CMK (cell line): Measurements from ENCODE around the gene CCSER1.
"Not testable (repeated sequence)": the region's sequence is repeated elsewhere in the genome, so short reads cannot be mapped to it uniquely, and the experiment has no call there.

Experiments used
- DNase-seq: peaks from one replicate; pipeline ENCODE4 v3.0.0-alpha.2; 2010; ENCODE audit warnings: low read depth

CCSER1 gene

GRCh38 chr4:90299373-90299772, 172.2 kb downstream of the CCSER1 start:
- no peak for DNase-seq

DNA sequence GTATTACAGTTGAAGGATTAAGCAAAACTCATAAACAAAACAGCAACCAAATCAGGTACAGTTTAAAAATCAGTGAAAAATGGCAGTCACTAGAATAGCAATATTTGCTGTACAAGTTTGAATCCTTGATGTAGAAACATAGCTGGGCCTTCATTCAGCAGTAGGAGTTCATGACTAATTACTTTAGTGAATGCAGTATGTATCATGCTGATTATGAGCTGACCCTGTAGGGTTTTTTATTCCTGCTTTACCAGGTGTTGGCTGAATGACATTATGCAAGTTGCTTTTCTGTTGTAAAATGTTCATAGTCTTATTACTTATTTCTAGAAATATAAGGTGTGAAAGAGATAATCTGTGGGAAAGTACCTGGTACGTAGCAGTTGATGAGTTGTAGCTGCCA, 179.6 kb downstream of the CCSER1 start:
- DNase-seq, result no peak

DNA sequence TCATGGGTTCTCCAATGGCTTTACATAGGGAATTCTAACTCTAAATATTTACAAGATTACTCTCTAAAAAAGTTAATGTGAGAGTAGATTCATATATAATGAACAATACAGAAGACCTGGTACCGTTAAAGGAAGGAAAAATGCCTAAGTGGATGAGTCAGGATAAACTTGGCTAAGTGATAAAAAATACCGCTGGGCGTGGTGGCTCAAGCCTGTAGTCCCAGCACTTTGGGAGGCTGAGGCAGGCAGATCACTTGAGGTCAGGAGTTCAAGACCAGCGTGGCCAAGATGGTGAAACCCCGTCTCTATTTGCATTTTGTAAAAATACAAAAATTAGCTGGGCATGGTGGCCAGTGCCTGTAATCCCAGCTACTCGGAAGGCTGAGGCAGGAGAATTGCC, 189.9 kb downstream of the CCSER1 start:
- not testable (repeated sequence) for DNase-seq

DNA sequence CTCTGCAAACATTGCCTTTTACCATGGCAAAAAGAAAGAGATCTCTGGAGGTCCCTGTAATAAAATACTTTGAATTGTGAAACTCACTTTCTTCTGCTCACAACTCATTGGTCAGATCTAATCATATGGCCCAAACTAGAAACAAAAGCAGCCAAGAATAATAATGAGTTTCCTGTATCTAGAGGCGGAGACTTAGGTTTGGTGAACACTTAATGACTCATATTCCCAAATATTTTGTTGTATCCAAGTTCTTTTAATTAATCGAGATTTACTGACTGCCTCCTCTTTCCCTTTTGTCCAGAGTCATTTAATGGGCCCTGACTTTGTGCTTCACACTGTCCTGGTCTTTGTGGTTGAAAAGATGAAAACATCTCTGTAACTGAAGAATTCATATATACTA, 190.6 kb downstream of the CCSER1 start:
- DNase-seq, result no peak

GRCh38 chr4:90318193-90318592, 191.0 kb downstream of the CCSER1 start:
- no peak for DNase-seq

- no peak for DNase-seq
Measured at GRCh38 chr4:90328558-90328957, 201.4 kb downstream of the CCSER1 start.

GRCh38 chr4:90330546-90330945, 203.4 kb downstream of the CCSER1 start:
- DNase-seq, result no peak

DNA sequence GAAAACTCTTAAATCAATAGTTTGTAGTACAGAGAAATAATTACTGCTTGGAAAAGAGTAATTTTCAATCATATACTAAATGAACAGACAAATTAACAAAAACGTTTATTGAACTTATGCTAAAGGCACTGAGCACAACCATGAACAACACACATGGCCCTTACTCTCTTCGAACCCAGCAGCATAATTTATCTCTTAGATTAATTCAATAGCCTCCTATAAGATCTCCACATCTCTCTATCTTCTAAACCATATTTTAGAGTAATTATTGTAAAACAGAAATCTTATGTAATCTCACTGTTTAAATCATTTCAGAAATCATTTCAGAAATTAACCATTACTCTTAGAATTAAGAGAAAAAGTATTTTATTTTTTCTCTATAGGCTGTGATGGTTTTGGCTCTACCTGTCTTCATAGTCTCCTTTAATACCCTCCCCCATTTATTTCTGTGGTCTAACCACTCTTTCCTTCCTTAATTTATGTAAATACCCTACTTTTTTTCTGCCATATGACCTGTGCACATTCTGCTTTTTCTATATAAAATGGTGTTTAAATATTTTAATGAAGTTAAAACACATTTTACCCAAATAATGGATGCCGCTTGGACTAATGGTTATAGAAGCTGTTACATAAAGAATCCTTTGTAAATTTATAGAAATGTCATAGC, 218.5 kb downstream of the CCSER1 start:
- no peak for DNase-seq

DNA sequence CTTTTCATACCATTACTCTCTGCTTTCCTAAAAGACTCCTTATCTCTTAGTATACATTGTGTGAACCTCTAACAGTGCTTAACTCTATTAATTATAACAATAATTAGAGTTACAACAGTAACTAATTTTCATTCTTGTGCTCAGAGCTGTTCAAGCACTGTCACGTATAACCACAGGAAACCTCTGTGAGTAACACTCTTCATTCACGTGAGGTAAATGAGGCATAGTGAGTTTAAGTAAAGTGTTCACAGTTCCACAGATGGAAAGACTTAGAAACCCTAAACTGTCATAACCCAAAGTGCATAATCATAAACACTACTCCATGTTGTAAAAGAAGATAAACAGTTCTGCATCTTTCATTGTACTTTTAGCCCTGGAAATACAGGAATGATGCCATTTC, 222.4 kb downstream of the CCSER1 start:
- no peak for DNase-seq

GRCh38 chr4:90357117-90357710, 230.0 kb downstream of the CCSER1 start:
- peak; percentile 5 for DNase-seq

DNA sequence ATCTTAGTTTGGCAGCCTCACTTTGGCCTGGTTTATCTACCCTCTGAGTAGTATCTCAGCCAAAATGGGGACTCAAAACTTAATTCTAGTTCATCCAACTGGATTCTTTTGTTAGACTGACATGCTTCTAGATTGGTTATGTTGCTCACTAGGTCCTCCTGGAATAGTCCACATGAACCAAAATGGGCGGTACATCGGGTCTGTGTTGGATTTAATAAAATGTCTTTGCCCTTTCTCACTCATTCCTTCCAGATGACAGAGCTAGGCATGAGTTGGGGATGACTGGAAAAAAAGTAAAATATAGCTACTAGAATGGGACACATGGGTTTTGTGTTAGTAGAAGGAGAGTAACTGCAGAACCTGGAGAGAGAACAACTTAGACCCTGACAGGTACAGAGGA, 247.9 kb downstream of the CCSER1 start:
- DNase-seq, result no peak

DNA sequence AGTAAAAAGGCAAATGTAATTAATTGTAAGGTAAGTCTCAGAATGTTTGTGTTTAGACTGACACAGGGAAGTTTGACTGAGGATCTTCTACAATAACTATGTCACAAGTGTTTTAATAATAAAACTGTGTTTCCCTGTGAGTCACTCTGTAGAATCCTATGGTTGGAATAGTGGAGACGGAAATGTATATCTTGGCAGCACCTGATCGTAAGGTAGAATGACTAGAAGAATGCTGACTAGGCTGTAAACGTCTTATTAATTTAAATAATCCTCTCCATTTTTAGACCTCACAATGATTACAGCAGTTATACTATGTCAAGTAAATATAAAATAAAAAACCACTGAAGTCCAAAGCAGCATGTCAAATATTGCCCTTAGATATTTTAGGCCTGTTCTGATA, 266.0 kb downstream of the CCSER1 start:
- DNase-seq, result no peak

DNA sequence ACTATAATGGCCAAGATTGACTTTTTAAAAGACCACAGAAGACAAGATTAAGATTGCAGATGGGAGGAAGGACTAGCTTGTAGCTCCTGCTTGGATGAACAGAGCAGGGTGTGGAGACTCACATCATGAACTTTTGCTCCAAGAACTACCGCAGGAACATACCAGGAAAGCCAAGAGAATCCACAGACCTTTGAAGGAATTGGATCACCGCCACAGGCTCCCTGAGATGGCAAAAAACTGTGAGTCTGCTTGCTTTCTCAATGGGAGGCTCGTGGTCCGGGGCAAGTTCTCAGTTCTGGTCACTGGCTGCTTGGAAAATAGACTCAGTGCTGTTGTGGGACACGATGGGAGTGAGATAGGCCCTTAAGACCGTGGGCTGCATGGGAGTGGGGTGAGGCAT, 276.6 kb downstream of the CCSER1 start:
- DNase-seq, result no peak

DNA sequence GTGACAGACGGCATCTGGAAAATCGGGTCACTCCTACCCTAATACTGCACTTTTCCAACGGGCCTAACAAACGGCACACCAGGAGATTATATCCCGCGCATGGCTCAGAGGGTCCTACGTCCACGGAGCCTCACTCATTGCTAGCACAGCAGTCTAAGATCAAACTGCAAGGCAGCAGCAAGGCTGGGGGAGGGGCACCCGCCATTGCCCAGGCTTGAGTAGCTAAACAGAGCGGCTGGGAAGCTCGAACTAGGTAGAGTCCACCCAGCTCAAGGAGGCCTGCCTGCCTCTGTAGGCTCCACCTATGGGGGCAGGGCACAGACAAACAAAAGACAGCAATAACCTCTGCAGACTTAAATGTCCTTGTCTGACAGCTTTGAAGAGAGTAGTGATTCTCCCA, 280.7 kb downstream of the CCSER1 start:
- DNase-seq, result not testable (repeated sequence)

DNA sequence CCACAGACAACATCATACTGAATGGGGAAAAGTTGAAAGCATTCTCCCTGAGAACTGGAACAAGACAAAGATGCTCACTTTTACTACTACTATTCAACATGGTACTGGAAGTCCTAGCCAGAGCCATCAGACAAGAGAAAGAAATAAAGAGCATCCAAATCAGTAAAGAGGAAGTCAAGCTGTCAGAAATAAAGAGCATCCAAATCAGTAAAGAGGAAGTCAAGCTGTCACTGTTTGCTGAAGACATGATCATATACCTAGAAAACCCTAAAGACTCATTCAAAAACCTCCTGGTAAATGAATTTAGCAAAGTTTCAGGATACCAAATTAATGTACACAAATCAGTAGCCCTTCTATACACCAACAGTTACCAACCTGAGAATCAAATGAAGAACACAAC, 285.6 kb downstream of the CCSER1 start:
- DNase-seq, result not testable (repeated sequence)

DNA sequence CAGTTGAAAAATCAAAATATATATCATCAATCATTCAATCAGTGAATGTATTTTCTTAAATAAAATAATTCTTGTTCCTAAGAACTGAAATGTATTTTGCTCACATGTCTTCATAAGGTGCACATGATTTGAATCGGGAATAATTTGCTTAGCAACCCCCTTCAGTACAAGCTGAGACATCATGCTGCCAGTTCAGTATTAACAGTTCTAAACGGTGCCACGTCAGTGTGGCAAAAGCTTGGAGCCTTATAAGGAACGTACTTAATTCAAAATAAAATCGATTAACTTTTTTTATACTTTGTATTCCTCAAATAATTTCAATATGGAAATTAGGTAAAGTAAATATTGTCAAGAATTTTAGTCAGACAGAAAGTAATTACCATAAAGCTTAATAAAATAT, 287.9 kb downstream of the CCSER1 start:
- no peak for DNase-seq

GRCh38 chr4:90419124-90419711, 292.0 kb downstream of the CCSER1 start:
- peak; percentile 0 for DNase-seq

GRCh38 chr4:90421161-90421560, 294.0 kb downstream of the CCSER1 start:
- no peak for DNase-seq

- no peak for DNase-seq
Measured at GRCh38 chr4:90425893-90426292, 298.7 kb downstream of the CCSER1 start.

- no peak for DNase-seq
Measured at GRCh38 chr4:90438522-90438921, 311.3 kb downstream of the CCSER1 start.

GRCh38 chr4:90441770-90442169, 314.6 kb downstream of the CCSER1 start:
- no peak for DNase-seq

GRCh38 chr4:90442619-90443018, 315.4 kb downstream of the CCSER1 start:
- no peak for DNase-seq

- no peak for DNase-seq
Measured at GRCh38 chr4:90443231-90443630, 316.0 kb downstream of the CCSER1 start.

- no peak for DNase-seq
Measured at GRCh38 chr4:90444904-90445303, 317.7 kb downstream of the CCSER1 start.
